GM18526 (cell line): ENCODE results near the gene ARRDC2.

Source experiments
- POLR2A ChIP-seq: IDR thresholded peaks from 3 replicates; pipeline ENCODE4 v1.6.1; 2011; ENCODE audit not compliant: insufficient read length; ENCODE audit errors: extremely low read depth

Gene ARRDC2

DNA sequence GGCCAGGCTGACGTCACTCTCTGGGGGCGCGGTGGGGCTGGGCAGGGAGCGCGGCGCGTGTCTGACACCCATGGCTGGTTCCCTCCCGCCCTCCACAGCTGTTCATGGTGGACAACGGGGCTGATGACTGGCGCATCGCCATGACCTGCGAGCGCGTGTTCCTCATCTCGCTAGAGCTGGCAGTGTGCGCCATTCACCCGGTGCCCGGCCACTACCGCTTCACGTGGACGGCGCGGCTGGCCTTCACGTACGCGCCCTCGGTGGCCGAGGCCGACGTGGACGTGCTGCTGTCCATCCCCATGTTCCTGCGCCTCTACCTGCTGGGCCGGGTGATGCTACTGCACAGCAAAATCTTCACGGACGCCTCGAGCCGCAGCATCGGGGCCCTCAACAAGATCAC, 26.4 kb upstream of the ARRDC2 start:
- no peak for TF ChIP-seq POLR2A

DNA sequence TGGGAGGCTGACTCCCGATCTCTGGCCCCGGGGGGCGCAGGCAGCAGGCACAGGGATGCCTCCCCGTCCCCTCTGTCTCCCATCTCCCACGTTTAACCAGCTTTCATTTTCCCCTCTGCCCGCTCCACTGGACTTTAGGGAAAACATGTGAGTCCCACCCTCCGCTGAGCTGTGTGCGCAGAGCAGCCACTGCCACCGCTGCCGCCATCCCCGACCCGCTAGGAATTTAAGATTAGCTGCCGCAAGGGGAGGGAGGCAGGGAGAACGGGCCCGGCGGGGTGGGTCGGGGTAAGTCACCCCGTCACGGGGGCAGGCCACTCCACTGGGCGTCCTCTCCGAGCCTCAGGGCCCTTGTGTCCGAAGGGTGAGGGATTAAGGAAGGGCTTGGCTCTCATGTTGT, 25.5 kb upstream of the ARRDC2 start:
- TF ChIP-seq POLR2A: no peak

DNA sequence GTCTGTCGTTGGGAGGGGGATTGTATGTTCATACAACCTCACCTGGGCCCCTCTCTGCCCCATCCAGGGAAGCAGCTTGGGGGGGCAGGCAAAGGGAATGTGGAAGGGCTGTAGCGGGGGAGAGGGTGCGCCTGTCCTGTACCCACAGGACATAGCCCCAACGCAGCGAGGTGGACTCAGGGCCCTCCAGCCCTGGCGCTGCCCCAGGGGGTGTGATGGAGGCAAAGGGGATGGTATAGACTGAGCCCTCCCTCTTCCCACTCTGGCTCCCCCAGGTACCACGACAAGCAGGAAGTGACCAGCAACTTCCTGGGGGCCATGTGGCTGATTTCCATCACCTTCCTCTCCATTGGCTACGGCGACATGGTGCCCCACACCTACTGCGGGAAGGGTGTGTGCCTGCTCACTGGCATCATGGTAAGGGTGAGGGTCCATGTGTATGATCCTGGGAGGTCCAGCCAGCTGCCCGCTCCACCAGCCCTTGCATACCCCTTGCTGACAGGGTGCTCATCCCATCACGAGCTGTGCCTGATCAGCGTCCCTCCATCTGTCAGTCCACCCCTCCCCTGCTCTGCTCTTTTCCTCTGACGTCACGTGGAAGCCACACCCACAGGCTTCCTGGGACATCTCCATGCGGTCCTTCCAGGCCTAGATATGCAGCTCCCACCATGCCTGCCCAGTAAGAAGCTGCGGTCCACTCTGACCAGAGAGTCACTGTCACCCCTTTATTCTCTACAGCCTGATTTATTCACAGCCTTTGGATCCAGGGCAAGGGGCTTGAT, 22.7 kb upstream of the ARRDC2 start:
- no peak for TF ChIP-seq POLR2A

DNA sequence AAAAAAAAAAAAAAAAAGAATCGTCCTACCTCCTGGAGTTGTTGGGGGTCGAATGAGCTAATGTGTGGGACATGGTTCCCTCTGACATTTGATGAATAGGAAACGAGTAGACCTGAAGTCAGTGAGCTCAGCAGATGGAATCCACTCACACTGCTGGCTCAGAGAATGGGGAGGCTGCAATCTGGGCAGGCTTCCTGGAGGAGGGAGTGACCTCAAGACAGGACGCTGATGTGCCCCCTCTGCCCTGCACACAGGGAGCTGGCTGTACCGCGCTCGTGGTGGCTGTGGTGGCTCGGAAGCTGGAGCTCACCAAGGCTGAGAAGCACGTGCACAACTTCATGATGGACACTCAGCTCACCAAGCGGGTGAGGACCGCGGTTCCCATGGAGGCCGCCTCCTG, 19.8 kb upstream of the ARRDC2 start:
- no peak for TF ChIP-seq POLR2A

DNA sequence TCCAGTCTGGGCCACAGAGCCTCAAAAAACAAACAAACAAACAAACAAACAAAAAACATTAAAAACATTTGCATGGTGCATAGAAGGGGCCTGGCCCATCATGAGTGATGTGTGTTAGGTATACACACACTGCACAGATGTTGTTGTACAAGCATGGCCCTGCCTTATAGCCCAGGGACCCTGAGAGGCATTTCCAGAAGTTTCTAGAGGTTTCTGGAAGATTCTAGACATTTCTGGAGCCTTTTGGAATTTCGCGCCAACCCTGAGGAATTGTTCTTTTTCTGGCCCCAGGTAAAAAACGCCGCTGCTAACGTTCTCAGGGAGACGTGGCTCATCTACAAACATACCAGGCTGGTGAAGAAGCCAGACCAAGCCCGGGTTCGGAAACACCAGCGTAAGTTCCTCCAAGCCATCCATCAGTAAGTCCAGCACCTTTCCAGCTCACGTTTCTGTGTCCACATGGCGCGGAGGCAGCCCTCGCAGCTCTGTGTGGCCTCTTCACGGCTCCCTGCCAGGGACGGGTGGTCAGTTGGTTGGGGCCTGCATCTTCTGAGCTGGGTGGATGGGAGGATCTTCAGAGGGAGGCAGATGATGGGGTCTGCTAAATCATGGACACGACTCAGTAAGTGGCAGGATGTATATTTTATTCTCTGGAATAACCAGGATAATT, 18.4 kb upstream of the ARRDC2 start:
- TF ChIP-seq POLR2A: no peak

DNA sequence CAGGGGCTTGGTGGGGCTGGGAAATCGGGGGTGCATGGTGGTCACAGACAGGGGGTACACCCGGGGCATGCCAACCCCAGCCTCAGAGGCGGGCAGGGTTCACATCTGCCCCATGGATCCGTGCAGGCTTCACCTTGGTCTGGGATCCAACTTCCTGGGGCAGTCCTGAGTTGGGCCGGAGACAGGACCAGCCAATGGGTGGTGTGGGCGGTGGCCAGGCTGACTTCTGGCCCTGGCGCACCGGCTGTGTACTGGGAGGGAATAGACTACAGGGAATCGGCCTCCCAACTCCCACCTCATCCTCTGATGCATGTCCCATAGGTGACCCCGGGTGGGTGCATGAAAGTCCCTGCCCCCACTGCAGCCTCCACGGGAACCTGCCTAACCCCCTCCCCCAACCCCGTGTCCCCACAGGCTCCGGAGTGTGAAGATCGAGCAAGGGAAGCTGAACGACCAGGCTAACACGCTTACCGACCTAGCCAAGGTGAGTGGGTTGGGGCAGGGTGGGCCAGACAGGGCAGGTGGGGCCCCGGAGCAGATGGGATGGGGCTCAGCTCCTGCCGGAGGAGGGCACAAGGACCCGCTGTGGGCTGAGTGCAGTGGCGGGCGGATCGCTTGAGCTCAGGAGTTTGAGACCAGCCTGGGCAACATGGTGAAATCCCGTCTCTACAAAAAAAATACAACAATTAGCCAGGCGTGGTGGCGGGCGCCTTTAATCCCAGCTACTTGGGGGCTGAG, 14.7 kb upstream of the ARRDC2 start:
- no peak for TF ChIP-seq POLR2A

DNA sequence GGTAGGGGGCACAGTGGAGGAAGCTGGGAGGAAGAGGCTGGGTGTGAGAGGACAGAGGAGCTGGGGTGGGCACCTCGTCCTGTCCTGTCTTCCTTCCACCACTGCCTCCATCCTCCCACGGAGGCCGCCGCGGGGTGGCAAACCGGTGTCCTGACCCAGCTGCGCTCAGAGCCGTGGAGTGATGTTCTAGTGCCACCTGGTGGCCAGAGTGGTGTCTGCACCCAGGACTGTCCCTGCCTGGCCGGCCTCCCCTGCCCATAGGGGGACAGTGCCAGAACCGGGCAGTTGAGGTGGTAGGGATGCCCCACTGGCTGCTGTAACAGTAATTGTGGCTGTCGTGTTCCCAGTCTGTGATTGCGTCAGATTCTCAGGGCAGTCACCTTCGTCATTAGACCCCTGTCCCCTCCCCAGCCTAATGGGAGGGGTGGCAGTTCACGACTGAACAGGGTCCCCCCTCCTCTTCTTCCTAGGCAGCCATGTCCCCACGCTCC, 11.1 kb upstream of the ARRDC2 start:
- no peak for TF ChIP-seq POLR2A

DNA sequence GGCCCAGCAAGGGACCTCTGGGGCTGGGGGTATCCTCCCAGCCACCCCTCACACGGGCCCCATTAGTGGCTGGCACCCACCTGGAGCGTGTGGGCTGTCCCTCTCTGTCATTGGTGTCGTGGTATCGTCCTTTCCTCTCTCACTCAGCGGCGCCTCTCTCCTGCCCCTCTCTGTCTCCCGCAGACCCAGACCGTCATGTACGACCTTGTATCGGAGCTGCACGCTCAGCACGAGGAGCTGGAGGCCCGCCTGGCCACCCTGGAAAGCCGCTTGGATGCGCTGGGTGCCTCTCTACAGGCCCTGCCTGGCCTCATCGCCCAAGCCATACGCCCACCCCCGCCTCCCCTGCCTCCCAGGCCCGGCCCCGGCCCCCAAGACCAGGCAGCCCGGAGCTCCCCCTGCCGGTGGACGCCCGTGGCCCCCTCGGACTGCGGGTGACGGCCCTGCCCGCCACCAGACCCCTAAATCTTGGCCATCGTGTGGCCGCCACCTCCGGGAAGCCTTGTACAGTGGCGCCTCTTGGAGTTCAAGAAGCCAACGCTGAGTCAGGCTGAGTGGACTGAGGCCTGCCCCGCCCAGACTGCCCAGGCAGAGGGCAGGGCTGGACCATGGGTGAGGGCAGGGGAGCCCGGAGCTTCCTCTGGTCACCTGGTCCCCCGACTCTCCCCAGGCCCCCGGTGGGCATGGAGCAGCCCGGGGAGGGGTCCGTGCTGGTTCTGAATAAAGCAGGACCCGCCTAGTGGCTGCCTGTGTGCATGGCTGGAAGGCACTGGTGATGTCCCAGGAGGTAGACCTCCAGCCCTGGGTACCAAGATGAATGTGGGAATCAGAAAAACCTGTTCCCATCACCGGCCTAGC, 9.8 kb upstream of the ARRDC2 start:
- no peak for TF ChIP-seq POLR2A

DNA sequence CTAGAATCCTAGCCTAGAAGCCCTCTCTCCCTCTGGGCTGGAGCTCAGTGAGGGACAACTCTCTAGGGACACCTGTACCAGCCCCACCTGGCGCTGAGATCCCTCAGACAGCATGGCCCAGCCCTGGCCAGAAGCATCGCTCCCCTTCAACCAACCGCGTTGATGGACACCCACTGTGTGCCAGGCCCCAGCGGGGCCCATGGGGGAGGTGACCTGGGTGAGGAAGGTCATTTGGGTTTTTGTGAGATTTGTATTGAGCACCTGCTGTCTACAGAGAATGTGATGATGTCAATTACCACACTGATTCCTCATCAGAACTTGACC, 9.2 kb upstream of the ARRDC2 start:
- TF ChIP-seq POLR2A: no peak

DNA sequence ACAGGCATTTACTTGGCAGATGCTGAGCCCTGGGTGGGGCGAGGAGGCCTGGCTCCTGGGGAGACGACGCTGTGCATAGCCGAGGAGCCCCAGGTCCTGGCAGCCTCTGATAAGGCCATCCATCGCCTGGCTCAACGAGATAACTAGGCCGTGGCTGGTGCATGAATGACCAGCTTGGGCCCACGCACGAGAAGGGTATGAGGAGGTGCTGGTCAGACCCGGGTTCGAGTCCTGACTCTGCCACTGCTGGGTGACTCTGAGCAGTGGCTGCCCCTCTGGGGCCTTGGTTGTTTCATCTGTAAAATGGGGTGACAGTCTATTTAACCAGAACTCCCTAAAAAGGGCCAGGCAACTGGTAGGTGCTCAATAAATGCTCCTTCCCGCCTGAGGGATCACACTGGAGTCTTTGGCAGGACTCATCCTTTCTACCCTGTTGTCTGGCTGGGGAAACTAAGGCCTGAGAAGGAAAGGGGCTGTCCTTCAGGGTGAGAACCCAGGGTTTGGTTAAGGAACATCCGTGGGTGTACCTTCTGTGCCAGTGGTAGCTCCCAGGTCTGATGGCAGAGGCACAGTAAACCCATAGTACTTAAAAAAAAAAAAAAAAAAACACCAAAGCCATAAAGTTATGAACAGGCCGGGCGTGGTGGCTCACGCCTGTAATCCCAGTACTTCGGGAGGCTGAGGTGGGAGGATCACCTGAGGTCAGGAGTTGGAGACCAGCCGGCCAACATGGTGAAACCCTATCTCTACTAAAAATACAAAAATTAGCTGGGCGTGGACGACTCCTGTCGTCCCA, 8.1 kb upstream of the ARRDC2 start:
- TF ChIP-seq POLR2A: no peak

DNA sequence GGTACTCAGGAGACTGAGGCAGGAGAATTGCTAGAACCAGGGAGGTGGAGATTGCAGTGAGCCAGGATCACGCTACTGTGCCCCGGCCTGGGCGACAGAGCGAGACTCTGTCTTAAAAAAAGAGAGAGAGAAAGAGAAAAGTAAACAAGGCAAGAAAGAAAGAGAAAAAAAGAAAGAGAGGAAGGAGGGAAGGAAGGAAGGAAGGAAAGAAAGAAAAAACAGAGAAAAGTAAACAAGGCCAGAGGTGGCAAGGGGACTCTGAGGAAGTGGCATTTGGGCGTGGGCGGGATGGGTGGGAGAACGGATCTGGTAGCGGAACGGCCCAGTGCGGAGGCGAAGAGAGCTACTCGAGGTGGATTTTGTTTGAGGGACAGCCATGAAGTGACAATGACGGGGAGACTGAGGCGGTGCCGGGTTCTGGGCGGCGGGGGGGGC, 7.5 kb upstream of the ARRDC2 start:
- no peak for TF ChIP-seq POLR2A

DNA sequence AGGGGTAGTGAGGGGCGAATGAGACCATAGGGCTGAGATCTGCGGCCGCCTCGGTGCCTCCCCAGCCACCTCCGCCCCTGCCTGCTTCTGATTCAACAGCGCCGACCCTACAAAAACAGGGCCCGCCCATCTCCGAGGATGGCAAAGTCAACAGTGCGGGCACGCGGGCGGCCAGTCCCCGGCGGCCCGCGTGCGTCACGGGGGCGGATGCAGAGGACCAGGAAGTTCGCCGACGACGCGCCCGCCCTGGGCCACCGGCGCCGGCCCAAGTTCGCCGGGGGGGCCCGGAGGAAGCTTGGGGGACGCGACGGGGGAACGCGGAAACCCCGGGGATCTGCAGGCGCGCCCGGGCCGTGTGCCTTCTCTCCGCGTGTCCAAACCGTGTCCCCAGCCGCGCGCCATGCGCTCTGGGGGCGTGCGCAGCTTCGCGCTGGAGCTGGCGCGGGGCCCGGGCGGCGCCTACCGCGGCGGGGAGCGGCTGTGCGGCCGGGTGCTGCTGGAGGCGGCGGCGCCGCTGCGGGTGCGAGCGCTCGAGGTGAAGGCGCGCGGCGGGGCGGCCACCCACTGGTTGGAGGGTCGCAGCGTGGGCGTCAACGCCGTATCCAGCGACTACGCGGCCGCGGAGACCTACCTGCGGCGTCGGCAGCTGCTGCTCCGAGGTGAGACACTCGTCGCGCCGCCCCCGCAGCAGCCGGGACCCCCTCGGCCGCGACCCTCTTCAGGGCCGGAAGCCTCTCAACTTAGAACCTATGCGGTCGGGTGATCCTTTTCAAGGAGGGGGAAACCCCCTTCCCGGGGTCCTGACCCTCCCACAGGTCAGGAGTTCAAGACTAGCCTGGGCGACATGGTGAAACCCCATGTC, 6.8 kb upstream of the ARRDC2 start:
- peak; percentile 39 for TF ChIP-seq POLR2A

DNA sequence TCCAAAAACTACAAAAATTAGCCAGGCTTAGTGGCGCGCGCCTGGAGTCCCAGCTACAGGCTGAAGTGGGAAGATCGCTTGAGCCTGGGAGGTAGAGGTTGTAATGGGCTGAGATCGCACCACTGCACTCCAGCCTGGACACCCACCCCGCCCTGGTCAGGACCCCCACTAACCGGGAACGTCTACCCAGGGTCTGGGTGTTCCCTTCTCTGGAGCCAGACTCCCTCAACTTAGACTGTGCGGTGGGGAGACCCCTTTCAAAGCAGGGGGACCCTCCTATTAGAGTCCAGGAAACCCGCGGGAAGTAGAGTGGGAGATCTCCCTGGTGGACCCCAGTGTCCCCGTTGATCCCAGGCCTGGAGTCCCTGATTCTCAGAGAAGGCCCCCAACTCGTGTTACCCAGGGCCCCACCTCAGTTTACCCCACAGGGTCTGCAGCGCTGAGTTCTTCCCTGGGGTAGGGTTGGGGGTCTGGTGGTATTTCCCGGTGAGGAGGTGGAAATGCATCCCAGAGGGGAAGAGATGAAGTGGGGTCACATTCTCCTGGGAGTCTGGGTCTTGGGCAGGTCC, 6.1 kb upstream of the ARRDC2 start:
- no peak for TF ChIP-seq POLR2A
